GM10266 (cell line): ENCODE measurements around the gene RASGEF1B.

Experiments used
- DNase-seq: peaks from one replicate; pipeline ENCODE4 v3.0.0; 2012; ENCODE audit errors: extremely low spot score
- TF ChIP-seq, protein P1 (sequence below): IDR thresholded peaks from 2 replicates; pipeline ENCODE4 v1.5.1; 2012; ENCODE audit warnings: mild to moderate bottlenecking, low read depth; ENCODE audit not compliant: control insufficient read depth, insufficient read depth; ENCODE audit errors: missing control alignments

RASGEF1B gene

DNA sequence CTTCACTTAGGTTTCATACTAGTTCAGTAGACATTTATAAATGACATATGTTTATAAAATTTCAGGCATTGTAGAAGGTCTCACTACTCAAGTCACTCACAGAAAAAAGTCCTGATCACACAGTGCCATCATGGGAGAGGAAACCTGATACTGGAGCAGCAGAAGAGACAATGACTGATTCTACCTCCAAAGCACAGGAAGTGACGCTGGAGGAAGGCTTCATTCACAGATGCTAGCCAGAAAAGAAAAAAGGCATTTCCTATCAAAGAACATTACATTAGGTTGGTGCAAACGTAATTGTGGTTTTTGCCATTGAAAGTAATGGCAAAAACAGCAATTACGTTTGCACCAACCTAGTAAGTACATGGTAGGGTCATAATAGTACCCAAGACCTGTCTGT lies 79.5 kb downstream of the RASGEF1B start:
- TF ChIP-seq, protein P1, sequence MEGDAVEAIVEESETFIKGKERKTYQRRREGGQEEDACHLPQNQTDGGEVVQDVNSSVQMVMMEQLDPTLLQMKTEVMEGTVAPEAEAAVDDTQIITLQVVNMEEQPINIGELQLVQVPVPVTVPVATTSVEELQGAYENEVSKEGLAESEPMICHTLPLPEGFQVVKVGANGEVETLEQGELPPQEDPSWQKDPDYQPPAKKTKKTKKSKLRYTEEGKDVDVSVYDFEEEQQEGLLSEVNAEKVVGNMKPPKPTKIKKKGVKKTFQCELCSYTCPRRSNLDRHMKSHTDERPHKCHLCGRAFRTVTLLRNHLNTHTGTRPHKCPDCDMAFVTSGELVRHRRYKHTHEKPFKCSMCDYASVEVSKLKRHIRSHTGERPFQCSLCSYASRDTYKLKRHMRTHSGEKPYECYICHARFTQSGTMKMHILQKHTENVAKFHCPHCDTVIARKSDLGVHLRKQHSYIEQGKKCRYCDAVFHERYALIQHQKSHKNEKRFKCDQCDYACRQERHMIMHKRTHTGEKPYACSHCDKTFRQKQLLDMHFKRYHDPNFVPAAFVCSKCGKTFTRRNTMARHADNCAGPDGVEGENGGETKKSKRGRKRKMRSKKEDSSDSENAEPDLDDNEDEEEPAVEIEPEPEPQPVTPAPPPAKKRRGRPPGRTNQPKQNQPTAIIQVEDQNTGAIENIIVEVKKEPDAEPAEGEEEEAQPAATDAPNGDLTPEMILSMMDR = no peak
- no peak for DNase-seq

DNA sequence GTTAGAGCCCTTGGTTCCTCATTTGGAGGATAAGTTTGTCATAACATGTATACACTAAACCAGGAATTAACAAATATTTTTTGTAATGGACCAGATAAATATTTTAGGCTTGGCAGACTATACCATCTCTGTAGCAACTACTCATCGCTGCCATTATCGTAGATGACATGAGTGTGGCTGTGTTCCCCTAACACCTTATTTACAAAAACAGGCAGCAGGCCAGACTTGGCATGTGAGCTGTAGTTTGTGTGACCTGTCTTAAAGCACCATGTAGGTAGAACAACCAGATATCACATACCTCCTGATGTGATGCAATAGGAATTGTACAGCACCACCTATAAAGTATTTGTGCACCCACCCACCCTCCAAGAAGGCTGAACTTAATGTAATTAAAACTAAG lies 82.0 kb downstream of the RASGEF1B start:
- TF ChIP-seq, protein P1 = no peak
- DNase-seq = no peak

DNA sequence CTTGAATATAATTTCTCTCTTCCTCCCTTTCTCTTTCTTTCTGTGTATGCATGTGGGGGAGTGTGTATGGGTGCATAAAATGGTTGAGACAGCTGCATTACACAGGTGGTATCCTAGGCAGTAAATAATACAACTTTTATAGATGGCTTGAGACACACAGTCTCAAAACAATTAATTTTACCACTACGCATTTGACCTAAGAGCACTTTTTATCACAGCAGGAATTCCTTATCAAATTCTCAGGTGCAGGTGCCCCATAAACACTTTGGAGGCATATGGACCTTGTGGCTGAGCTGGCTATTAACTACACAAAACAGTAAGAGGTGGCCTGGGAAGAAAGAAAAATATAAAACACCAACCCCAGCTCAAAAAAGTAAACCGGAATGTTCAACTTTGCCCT lies 91.3 kb downstream of the RASGEF1B start:
- TF ChIP-seq, protein P1 = no peak
- no peak for DNase-seq

DNA sequence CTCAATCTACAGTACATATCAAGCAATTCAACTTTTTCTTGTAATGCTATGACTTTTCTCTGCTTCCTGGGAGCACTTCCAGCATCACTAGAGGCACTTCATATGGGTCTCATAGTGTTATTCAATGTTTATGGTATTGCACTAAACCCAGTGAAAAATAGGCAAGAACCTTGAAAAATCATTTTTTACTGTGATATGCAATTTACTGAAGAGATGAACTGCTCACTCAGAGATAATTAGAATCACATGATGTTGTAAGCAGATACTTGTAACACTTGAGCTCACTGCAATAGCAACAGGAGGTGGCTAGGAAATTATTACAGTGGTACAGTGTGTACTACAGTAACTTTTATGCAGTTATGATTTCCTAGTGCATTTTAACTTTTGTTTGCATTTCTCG lies 93.3 kb downstream of the RASGEF1B start:
- TF ChIP-seq, protein P1 = no peak
- no peak for DNase-seq

DNA sequence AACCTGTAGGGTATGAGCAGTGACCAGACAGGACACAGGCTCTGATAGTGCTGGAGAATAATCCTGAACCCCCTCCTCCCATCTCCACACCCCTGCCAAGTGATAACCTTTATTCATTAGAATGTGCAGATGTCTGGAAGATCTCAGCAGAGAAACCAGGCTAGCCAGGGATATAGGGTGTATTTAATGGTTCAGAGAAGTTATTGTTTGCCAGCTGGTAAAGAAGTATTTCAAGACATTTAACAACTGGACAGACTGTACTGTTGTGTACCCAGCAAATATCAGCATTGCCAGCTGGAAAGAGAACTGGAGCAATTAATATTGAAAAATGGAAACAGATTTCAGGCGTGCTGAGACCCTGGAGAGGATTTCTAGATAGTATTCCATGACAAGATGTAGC lies 94.5 kb downstream of the RASGEF1B start:
- no peak for DNase-seq
- TF ChIP-seq, protein P1 = no peak

DNA sequence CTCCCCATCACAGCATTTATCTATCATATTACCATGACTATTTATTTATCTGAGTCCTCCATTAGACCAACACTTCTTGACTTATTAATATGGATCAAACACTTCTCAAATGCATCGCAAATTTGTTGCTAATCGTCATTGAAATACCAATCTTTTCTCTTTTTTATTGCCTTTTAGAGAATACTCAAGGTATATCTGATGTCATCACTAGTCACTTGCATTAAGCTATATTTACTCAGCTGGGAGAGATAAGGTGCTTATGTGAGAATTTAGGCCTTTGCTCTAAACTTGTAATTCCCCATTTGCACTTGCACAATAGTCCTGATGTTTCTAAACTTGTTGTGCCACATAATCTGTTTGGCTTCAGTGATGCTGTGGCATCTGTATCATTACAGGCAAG lies 95.0 kb downstream of the RASGEF1B start:
- DNase-seq = no peak
- TF ChIP-seq, protein P1 = no peak
